SW 1271 (cell line): ENCODE data around the gene PKP3.
A peak's percentile ranks its signal among the peaks of the same experiment; 100 is the strongest.
"Not testable (repeated sequence)": the region's sequence is repeated elsewhere in the genome, so short reads cannot be mapped to it uniquely, and the experiment has no call there.

Source experiments
- DNase-seq, 2 experiments: peaks; one replicate each; lab custom pipeline; 2025; lab: John Stamatoyannopoulos, UW

Gene PKP3

GRCh38 chr11:394034-394857, at the start of gene PKP3:
Gene PKP3 (plus strand): TSS chr11:394209. CDS start chr11:394293, 84 bp downstream.
- no peak for DNase-seq

GRCh38 chr11:344836-345578, 49.0 kb upstream of the PKP3 start:
- no peak for DNase-seq

- no peak for DNase-seq
These were observed 47.5 kb upstream of the PKP3 start for GRCh38 chr11:346529-346928.

GRCh38 chr11:349270-349954, 44.6 kb upstream of the PKP3 start:
- DNase-seq: not testable (repeated sequence)

- not testable (repeated sequence) for DNase-seq
These were observed 43.8 kb upstream of the PKP3 start for GRCh38 chr11:350033-350722.

- DNase-seq: no peak
These were observed 43.2 kb upstream of the PKP3 start for GRCh38 chr11:350723-351255.

- DNase-seq: no peak
These were observed 42.6 kb upstream of the PKP3 start for GRCh38 chr11:351411-351810.

- DNase-seq: no peak
These were observed 41.5 kb upstream of the PKP3 start for GRCh38 chr11:352456-353031.

GRCh38 chr11:353179-353873, 40.7 kb upstream of the PKP3 start:
- DNase-seq: no peak

- peak; percentile 37 to 89 for DNase-seq
These were observed 38.2 kb upstream of the PKP3 start for GRCh38 chr11:355581-356458.

GRCh38 chr11:356610-357009, 37.4 kb upstream of the PKP3 start:
- no peak for DNase-seq

- no peak for DNase-seq
These were observed 36.4 kb upstream of the PKP3 start for GRCh38 chr11:357582-357981.

- DNase-seq: no peak
These were observed 35.7 kb upstream of the PKP3 start for GRCh38 chr11:358129-358800.

GRCh38 chr11:359181-359714, 34.8 kb upstream of the PKP3 start:
- no peak for DNase-seq

- no peak for DNase-seq
These were observed 33.4 kb upstream of the PKP3 start for GRCh38 chr11:360326-361280.

- DNase-seq: no peak
These were observed 31.2 kb upstream of the PKP3 start for GRCh38 chr11:362642-363442.

GRCh38 chr11:363443-363805, 30.6 kb upstream of the PKP3 start:
- not testable (repeated sequence) for DNase-seq
